ENCODE data around the gene GPATCH8. TPM values are rescaled to one million over a fixed set of nuclear protein-coding genes. Genes with fewer than 3 reads are reported as not detected.
"Not testable (repeated sequence)": the region's sequence is repeated elsewhere in the genome, so short reads cannot be mapped to it uniquely, and the experiment has no call there.

The GPATCH8 gene
- total RNA-seq, 1 donor: 29.4 TPM

- no peak for TF ChIP-seq CTCF (IDR thresholded peaks at IDR 0.05; ENCODE audit: insufficient read depth, low read length)
- H3K4me3 ChIP-seq (ENCODE audit: low read depth, low read length): no peak overlapping the region
- no peak for DNase-seq (ENCODE audit: low read depth)
Observed at GRCh38 chr17:44539673-44540072, 36.5 kb upstream of the GPATCH8 start.

GRCh38 chr17:44537922-44538321, 34.7 kb upstream of the GPATCH8 start:
- not testable (repeated sequence) for H3K4me3 ChIP-seq (ENCODE audit: low read depth, low read length); DNase-seq (ENCODE audit: low read depth)

GRCh38 chr17:44536090-44536953, 33.1 kb upstream of the GPATCH8 start:
- no peak for TF ChIP-seq CTCF (IDR thresholded peaks at IDR 0.05; ENCODE audit: insufficient read depth, low read length)
- no peak for DNase-seq (ENCODE audit: low read depth)
- H3K4me3 ChIP-seq (ENCODE audit: low read depth, low read length): no peak overlapping the region

- peak overlapping the region; percentile 28 for H3K4me3 ChIP-seq (ENCODE audit: low read depth, low read length)
- DNase-seq (ENCODE audit: low read depth): peak; percentile 93
- TF ChIP-seq CTCF (IDR thresholded peaks at IDR 0.05; ENCODE audit: insufficient read depth, low read length): peak; percentile 96
Observed at GRCh38 chr17:44533533-44534246, 30.5 kb upstream of the GPATCH8 start.

DNA sequence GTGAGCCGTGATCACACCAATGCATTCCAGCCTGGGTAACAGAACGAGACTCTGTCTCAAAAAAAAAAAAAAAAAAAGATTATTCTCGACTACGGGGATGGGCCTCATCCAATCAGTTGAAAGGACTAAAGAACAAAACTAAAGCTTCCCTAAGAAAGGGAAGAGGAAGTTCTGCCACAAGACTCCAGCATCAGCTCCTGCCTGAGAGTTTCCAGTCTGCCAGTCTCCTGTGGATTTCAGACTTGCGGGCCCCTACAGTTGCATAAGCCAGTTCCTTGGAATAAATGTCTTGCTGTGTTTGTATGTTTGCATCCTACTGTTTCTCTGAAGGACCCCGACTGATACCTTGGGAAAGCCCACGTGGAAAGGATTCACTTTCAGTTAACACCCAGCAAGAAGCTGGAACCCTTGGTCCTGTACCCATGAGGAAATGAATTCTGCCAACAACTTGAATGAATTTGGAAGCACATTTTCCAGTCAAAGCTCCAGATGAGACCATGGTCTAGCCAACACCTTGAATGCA, 27.8 kb upstream of the GPATCH8 start:
- TF ChIP-seq CTCF (IDR thresholded peaks at IDR 0.05; ENCODE audit: insufficient read depth, low read length): no peak
- no peak overlapping the region for H3K4me3 ChIP-seq (ENCODE audit: low read depth, low read length)
- DNase-seq (ENCODE audit: low read depth): no peak

DNA sequence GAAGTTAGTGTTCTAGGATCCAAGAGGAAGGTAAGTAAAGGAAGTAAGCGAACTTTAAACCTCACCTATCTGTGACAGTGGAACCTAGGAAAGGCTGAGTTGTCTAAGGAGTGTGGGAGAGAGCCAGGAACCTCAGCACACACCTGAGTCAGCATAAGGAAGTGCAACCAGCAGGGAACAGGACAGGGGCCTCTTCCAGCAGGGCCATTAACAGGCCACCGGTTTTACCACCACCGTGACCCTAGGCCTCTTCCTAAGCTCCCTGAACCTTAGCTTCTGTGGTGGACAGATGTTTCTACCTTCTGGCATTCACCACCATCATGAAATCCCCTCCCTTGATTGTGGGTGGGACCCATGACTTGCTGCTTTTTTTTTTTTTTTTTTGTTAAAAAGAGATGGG, 26.7 kb upstream of the GPATCH8 start:
- no peak for DNase-seq (ENCODE audit: low read depth)
- no peak overlapping the region for H3K4me3 ChIP-seq (ENCODE audit: low read depth, low read length)
- no peak for TF ChIP-seq CTCF (IDR thresholded peaks at IDR 0.05; ENCODE audit: insufficient read depth, low read length)

DNA sequence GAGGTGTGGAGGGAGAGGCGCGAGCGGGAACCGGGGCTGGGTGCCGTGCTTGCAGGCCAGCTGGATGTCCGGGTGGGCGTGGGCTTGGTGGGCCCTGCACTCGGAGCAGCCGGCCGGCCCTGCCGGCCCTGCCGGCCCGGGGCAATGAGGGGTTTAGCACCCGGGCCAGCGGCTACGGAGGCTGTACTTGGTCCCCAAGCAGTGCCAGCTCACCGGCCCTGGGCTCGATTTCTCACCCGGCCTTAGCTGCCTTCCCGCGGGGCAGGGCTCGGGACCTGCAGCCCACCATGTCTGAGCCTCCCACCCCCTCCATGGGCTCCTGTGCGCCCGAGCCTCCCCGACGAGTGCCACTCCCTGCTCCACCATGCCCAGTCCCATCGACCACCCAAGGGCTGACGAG, 24.7 kb upstream of the GPATCH8 start:
- TF ChIP-seq CTCF (IDR thresholded peaks at IDR 0.05; ENCODE audit: insufficient read depth, low read length): no peak
- DNase-seq (ENCODE audit: low read depth): no peak

More for the DNA sequence above, 24.7 kb upstream of the GPATCH8 start:
- H3K4me3 ChIP-seq (ENCODE audit: low read depth, low read length): no peak overlapping the region

Measured in fibroblast of the aortic adventitia (primary cell).